Thyroid gland (tissue), 4 donors: ENCODE measurements around the gene CLCC1. TPM values are rescaled to one million over a fixed set of nuclear protein-coding genes. Genes with fewer than 3 reads are reported as not detected.
"Not testable (repeated sequence)": the region's sequence is repeated elsewhere in the genome, so short reads cannot be mapped to it uniquely, and the experiment has no call there.

Experiments
- DNase-seq, 2 donors: peaks; one replicate each; pipeline ENCODE4 v3.0.0-alpha.2; 2019
- H3K27ac ChIP-seq, 3 donors: fragments of 200-600 bp; sonication (generic); 1 replicate in 2 of 3; 2 replicates in 1 of 3; pipeline ENCODE4 v1.5.1; 2016 to 2019; ENCODE audit warnings: mild to moderate bottlenecking in 1 of 3, moderate library complexity in 1 of 3
- H3K27me3 ChIP-seq: fragments of 200-600 bp; sonication (generic); one replicate; pipeline ENCODE4 v1.5.1; 2019
- H3K36me3 ChIP-seq, 2 donors: fragments of 200-600 bp; sonication (generic); one replicate each; pipeline ENCODE4 v1.5.1; 2016 to 2019
- H3K4me1 ChIP-seq, 2 donors: fragments of 200-600 bp; sonication (generic); one replicate each; pipeline ENCODE4 v1.5.1; 2017 to 2019
- H3K4me3 ChIP-seq, 3 donors: fragments of 200-600 bp; sonication (generic); replicated peaks in 1 of 3; 1 replicate in 2 of 3; 2 replicates in 1 of 3; pipeline ENCODE4 v1.5.1; 2016; ENCODE audit warnings: mild to moderate bottlenecking in 1 of 3
- H3K9me3 ChIP-seq: fragments of 200-600 bp; sonication (generic); one replicate; pipeline ENCODE4 v1.5.1; 2017
- POLR2A ChIP-seq, 2 donors: fragments of 450-650 bp; IDR thresholded peaks; one replicate each; pipeline ENCODE4 v1.6.1; 2017; ENCODE audit warnings: antibody characterized with exemption in 2 of 2, mild to moderate bottlenecking in 2 of 2, moderate library complexity in 1 of 2
- WGBS, 2 donors: methylation state at CpG; one replicate each; pipeline ENCODE4 v1.1.5; 2017; 5-methylcytosine and 5-hydroxymethylcytosine counted together
- intact Hi-C: fragments of 100-400 bp; cut with DNase I; formaldehyde crosslinking; loops from one replicate; pipeline ENCODE4 v1.15.1; 2023
- total RNA-seq, 4 donors: library from RNA; depleted of rRNA; stranded (reverse); fragments of >200 nt; gene quantifications; one replicate each; pipeline ENCODE4 v1.2.3, GENCODE V29; 2016
- TF ChIP-seq, protein P1 (sequence below), 6 experiments: fragments of 200-600 bp in 3 of 6; fragments of 450-650 bp in 3 of 6; sonication (generic) in 3 of 6; IDR thresholded peaks; one replicate each; pipeline ENCODE4 v1.5.1; 2016 to 2019; ENCODE audit warnings: antibody characterized with exemption in 6 of 6, mild to moderate bottlenecking in 2 of 6, inconsistent platforms in 1 of 6, moderate library complexity in 1 of 6

Gene CLCC1
- total RNA-seq, 4 donors from 2014 or later: 29.3 to 35.6 (median 32.9) TPM

DNA sequence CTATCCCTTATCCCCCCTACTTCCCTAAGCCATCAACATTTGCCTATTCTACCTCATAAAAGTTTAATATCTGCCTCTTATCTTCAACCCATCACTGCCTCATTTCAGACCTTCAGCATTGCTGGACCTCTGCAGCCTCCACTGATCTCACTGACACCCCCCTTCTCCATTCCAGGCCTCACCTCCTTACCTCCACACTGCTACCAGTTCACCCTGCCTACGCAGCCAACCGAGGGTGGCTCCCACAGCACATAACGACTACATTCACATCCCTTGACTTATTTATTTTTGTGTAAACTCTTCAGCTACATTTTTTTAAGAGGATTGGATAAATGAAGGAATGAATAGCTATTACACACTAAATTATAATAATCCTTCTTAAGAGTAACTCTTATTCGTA is 14.2 kb downstream of the CLCC1 start:
- DNase-seq: no peak
- TF ChIP-seq, protein P1, sequence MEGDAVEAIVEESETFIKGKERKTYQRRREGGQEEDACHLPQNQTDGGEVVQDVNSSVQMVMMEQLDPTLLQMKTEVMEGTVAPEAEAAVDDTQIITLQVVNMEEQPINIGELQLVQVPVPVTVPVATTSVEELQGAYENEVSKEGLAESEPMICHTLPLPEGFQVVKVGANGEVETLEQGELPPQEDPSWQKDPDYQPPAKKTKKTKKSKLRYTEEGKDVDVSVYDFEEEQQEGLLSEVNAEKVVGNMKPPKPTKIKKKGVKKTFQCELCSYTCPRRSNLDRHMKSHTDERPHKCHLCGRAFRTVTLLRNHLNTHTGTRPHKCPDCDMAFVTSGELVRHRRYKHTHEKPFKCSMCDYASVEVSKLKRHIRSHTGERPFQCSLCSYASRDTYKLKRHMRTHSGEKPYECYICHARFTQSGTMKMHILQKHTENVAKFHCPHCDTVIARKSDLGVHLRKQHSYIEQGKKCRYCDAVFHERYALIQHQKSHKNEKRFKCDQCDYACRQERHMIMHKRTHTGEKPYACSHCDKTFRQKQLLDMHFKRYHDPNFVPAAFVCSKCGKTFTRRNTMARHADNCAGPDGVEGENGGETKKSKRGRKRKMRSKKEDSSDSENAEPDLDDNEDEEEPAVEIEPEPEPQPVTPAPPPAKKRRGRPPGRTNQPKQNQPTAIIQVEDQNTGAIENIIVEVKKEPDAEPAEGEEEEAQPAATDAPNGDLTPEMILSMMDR (IDR thresholded peaks at IDR 0.05): no peak
- TF ChIP-seq POLR2A (IDR thresholded peaks at IDR 0.05): no peak
- no peak overlapping the region for H3K4me3 ChIP-seq
- 84 to 88% methylated on average over 4 of the region's 4 CpGs for WGBS, 2 donors
- intact Hi-C loops: no loop called here
- H3K9me3 ChIP-seq: no peaks in the 10 kb centered on the region
- H3K36me3 ChIP-seq: no peaks in the 10 kb centered on the region
- H3K27me3 ChIP-seq: no peaks in the 10 kb centered on the region
- peaks cover 6 to 16% of the 10 kb centered on the region in 2 donors for H3K4me1 ChIP-seq
- H3K27ac ChIP-seq: peak overlapping the region in 1 of 3 donors; percentile 16

DNA sequence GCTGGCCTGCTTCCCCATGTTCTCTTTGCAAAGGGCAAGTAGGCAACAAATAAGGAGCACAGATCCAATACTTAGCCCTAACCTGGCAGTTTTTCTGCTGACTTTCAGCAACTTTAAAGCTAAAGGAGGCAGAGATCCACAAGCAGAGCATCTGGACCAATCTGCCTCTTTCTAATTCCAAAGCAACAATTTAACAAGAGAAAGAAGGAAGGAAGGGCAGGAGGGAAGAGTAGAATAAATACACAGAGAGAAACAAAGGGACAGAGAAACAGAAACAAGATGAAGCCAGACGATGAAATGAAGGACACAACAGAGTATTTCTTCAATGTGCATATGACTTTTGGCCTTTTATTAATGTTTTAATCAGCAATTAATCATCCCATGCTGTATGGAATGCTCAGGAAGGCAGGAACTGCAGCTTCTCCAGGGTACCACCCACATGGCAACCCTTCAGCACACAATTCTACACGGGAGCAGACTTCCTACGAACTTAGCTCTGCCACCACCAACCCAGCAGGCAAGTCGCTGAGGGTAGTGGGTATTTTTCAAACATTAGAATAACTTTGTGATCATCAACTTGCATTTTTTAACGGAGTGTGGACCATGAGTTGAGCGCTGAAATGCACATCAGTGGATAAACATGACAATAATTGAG is 15.3 kb downstream of the CLCC1 start:
- 22 to 28% methylated on average over 6 of the region's 6 CpGs for WGBS, 2 donors
- DNase-seq: peak in 1 of 2 donors; percentile 21
- intact Hi-C loops: no loop called here
- Histone ChIP-seq H3K4me1 (peaks cover 6 to 16% of the 10 kb centered on the region in 2 donors), H3K36me3 (peaks cover 0 to 2% of the 10 kb centered on the region in 2 donors), H3K27me3 (no peaks in the 10 kb centered on the region), H3K27ac (peak overlapping the region in 1 of 3 donors; percentile 16), H3K9me3 (no peaks in the 10 kb centered on the region), H3K4me3 (no peak overlapping the region)
- TF ChIP-seq POLR2A (IDR thresholded peaks at IDR 0.05): no peak
- TF ChIP-seq, protein P1 (IDR thresholded peaks at IDR 0.05): no peak

DNA sequence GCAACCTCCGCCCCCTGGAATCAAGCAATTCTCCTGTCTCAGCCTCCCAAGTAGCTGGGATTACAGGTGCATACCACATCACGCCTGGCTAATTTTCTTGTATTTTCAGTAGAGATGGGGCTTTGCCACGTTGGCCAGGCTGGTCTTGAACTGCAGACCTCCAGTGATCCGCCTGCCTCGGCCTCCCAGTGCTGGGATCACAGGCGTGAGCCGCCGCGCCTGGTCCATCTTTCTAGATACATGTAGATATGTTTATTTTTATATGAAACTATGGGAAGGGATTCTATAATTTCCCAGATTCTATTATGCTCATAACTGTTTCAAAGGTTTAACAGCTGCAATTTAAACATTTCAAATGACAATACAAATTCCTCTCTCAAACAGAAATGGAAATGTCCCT is 27.1 kb downstream of the CLCC1 start:
- Histone ChIP-seq H3K4me3 (no peak overlapping the region), H3K36me3 (peaks cover 53 to 63% of the 10 kb centered on the region in 2 donors), H3K27ac (no peak overlapping the region), H3K4me1 (no peaks in the 10 kb centered on the region), H3K9me3 (no peaks in the 10 kb centered on the region), H3K27me3 (no peaks in the 10 kb centered on the region)
- 96 to 98% methylated on average over 9 of the region's 9 CpGs for WGBS, 2 donors
- TF ChIP-seq POLR2A (IDR thresholded peaks at IDR 0.05): no peak
- TF ChIP-seq, protein P1 (IDR thresholded peaks at IDR 0.05): no peak
- intact Hi-C loops: no loop called here
- DNase-seq: no peak

DNA sequence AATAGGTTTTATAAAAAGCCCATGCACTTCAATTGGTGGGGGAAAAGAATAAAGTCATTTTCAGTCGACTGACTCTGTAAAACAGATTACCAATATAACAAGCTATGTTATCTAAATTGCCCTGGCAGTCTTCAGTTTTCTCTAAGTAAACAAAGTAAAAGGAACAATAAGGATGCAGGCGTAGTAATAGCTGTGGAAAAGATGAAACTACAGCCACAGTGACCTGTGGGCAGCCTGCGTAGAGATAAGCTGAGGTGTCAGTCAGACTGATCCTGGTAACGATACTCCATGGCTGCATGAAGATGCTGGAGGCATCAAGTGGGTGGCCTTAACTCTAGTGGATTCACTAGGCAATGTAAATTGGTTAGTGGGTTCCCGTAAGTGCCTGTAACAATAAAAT is 29.3 kb downstream of the CLCC1 start:
- Histone ChIP-seq H3K36me3 (peaks cover 65% of the 10 kb centered on the region in 2 donors), H3K27me3 (no peaks in the 10 kb centered on the region), H3K27ac (no peak overlapping the region), H3K4me1 (no peaks in the 10 kb centered on the region), H3K4me3 (no peak overlapping the region), H3K9me3 (no peaks in the 10 kb centered on the region)
- DNase-seq: no peak
- TF ChIP-seq POLR2A (IDR thresholded peaks at IDR 0.05): no peak
- TF ChIP-seq, protein P1 (IDR thresholded peaks at IDR 0.05): no peak
- intact Hi-C loops: no loop called here
- WGBS, 2 donors: 93 to 96% methylated on average over 5 of the region's 5 CpGs

DNA sequence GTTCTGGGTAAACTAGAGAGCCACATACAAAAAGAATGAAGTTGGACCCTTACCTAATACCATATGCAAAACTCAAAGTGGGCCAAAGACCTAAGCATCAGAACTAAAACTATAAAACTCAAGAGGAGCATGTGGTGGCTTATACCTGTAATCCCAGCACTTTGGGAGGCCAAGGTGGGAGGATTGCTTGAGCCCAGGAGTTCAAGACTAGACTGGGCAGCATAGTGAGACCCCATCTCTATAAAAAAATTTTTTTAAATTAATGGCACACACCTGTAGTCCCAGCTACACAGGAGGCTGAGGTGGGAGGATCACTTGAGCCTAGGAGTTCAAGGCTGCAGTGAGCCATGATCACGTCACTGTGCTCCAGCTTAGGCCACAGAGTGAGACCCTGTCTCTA is 35.7 kb downstream of the CLCC1 start:
- H3K4me1 ChIP-seq, DNase-seq, H3K27me3 ChIP-seq, H3K27ac ChIP-seq, intact Hi-C loops, H3K4me3 ChIP-seq, H3K9me3 ChIP-seq: not testable (repeated sequence)
- peaks cover 21 to 24% of the 10 kb centered on the region in 2 donors for H3K36me3 ChIP-seq
- WGBS, 2 donors: 96 to 100% methylated on average over 1 of the region's 1 CpG
